ENCODE measurements around the gene PSMD2. TPM values are rescaled to one million over a fixed set of nuclear protein-coding genes. Genes with fewer than 3 reads are reported as not detected.

PSMD2 gene
- total RNA-seq, 1 experiment from 2014 or later = 344 TPM

GRCh38 chr3:184307915-184308314 lies 8.9 kb downstream of the PSMD2 start:
- no peaks in the 10 kb centered on the region for H3K4me1 ChIP-seq (ENCODE audit: insufficient read depth, low read length)
- no CpG with 5 or more reads among the region's 9 CpGs for WGBS (ENCODE audit: extremely low coverage, insufficient read length, low lambda C conversion rate)
- no peak overlapping the region for H3K27ac ChIP-seq (ENCODE audit: insufficient read length, low read depth, low read length)
- no peak overlapping the region for H2AK5ac ChIP-seq (ENCODE audit: insufficient read length, low read length)
- H2BK15ac ChIP-seq (ENCODE audit: low read depth, low read length) = no peak overlapping the region
- TF ChIP-seq, protein P1, sequence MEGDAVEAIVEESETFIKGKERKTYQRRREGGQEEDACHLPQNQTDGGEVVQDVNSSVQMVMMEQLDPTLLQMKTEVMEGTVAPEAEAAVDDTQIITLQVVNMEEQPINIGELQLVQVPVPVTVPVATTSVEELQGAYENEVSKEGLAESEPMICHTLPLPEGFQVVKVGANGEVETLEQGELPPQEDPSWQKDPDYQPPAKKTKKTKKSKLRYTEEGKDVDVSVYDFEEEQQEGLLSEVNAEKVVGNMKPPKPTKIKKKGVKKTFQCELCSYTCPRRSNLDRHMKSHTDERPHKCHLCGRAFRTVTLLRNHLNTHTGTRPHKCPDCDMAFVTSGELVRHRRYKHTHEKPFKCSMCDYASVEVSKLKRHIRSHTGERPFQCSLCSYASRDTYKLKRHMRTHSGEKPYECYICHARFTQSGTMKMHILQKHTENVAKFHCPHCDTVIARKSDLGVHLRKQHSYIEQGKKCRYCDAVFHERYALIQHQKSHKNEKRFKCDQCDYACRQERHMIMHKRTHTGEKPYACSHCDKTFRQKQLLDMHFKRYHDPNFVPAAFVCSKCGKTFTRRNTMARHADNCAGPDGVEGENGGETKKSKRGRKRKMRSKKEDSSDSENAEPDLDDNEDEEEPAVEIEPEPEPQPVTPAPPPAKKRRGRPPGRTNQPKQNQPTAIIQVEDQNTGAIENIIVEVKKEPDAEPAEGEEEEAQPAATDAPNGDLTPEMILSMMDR (conservative IDR thresholded peaks at IDR 0.05) = no peak
- no peaks in the 10 kb centered on the region for H3K9me3 ChIP-seq (ENCODE audit: control insufficient read depth, low read depth, low read length)
- no peak overlapping the region for H3K56ac ChIP-seq (ENCODE audit: insufficient read length, low read depth, low read length)
- no peak overlapping the region for H3K14ac ChIP-seq (ENCODE audit: insufficient read depth, low read length)
- H4K5ac ChIP-seq (ENCODE audit: insufficient read length, low read depth, low read length) = no peak overlapping the region
- no peaks in the 10 kb centered on the region for H3K27me3 Mint-ChIP-seq (ENCODE audit: low read depth)
- no peaks in the 10 kb centered on the region; a peak in 1 of 5 replicates for H3K9me3 Mint-ChIP-seq
- no peak overlapping the region for H2BK120ac ChIP-seq (ENCODE audit: low read depth, low read length, poor library complexity, severe bottlenecking)
- H3K4me2 ChIP-seq (ENCODE audit: insufficient read depth, insufficient read length, low read length) = no peak overlapping the region
- peaks cover 2% of the 10 kb centered on the region for H4K20me1 ChIP-seq (ENCODE audit: control insufficient read depth, insufficient read depth, insufficient read length)
- no peak overlapping the region for H3K4ac ChIP-seq (ENCODE audit: low read depth, low read length)
- H2AFZ ChIP-seq (ENCODE audit: low read length) = no peak overlapping the region
- no peak overlapping the region for H3T11ph ChIP-seq (ENCODE audit: low read length)
- H4K91ac ChIP-seq (ENCODE audit: insufficient read length, low read depth, low read length) = no peak overlapping the region
- no peaks in the 10 kb centered on the region for H3K79me2 ChIP-seq (ENCODE audit: insufficient read depth, low read length)
- no peak overlapping the region for H2BK5ac ChIP-seq (ENCODE audit: insufficient read length, low read length)
- H3K9ac ChIP-seq (ENCODE audit: extremely low read depth, insufficient read length, low read length) = no peak overlapping the region
- peak overlapping the region in 1 of 3 experiments; percentile 60; a peak in 1 of 7 replicates for H3K27ac Mint-ChIP-seq
- no peaks in the 10 kb centered on the region for H3K79me1 ChIP-seq (ENCODE audit: insufficient read depth, low read depth, low read length, poor library complexity, severe bottlenecking)
- no peak overlapping the region for H3K4me3 Mint-ChIP-seq
- DNase-seq = no peak
- no peak overlapping the region for H4K8ac ChIP-seq (replicated peaks; ENCODE audit: insufficient read length, low read depth, low read length)
- no peaks in the 10 kb centered on the region for H3K27me3 ChIP-seq (ENCODE audit: insufficient read depth, low read length)
- no peak overlapping the region for H3K23ac ChIP-seq (ENCODE audit: insufficient read length, low read depth, low read length)
- H3K4me1 Mint-ChIP-seq = no peaks in the 10 kb centered on the region; a peak in 1 of 4 replicates
- H3K23me2 ChIP-seq (ENCODE audit: insufficient read length, low read depth, low read length, poor library complexity, severe bottlenecking) = no peaks in the 10 kb centered on the region
- no peak overlapping the region for H2BK20ac ChIP-seq (ENCODE audit: low read depth, low read length, poor library complexity, severe bottlenecking)
- no peak overlapping the region for H3K18ac ChIP-seq (ENCODE audit: insufficient read length, low read depth, low read length)
- no peak overlapping the region for H2BK12ac ChIP-seq (ENCODE audit: insufficient read length, low read depth, low read length)
- peaks cover 59 to 72% (median 63%) of the 10 kb centered on the region in 3 experiments for H3K36me3 Mint-ChIP-seq (ENCODE audit: insufficient read depth in 1 of 3, low read depth in 3 of 3)
